CD4-positive, alpha-beta T cell treated with Interleukin-6 at 100 ng/mL for 8 hours (primary cell): ENCODE results near the gene F10.
A peak's percentile ranks its signal among the peaks of the same experiment; 100 is the strongest.

Experiments used
- DNase-seq: peaks from one replicate; pipeline ENCODE4 v3.0.0-alpha.2; 2020; ENCODE audit warnings: mixed read lengths, low spot score

Gene F10

DNA sequence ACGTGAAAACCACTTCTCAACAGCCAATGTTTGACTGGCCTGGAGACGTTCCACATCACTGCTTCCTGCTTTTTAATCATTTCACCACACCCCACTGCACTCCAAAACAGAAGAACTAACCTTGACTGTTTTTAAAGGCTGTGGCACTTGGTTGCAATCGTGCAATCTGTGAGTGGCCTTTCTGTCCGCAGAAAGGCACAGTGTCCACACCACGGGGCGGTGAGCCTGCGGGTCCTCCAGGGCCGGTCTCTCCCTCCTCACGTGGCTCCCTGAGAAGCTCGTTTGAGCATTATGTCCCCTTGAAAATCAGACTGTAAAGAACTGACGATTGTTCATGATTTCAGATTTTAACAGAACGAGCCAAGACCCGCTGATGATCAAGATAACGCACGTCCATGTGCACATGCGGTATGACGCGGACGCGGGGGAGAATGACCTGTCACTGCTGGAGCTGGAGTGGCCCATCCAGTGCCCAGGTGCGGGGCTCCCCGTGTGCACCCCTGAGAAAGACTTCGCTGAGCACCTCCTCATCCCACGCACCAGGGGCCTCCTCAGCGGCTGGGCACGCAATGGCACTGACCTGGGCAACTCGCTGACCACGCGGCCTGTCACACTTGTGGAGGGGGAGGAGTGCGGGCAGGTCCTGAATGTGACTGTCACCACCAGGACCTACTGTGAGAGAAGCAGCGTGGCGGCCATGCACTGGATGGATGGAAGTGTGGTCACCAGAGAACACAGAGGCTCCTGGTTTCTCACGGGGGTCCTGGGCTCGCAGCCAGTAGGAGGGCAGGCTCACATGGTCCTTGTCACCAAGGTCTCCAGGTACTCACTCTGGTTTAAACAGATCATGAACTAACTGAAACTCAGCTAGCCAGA is 48.9 kb downstream of the F10 start:
- no peak for DNase-seq

GRCh38 chr13:113172419-113172926 is 49.9 kb downstream of the F10 start:
- DNase-seq: no peak

DNA sequence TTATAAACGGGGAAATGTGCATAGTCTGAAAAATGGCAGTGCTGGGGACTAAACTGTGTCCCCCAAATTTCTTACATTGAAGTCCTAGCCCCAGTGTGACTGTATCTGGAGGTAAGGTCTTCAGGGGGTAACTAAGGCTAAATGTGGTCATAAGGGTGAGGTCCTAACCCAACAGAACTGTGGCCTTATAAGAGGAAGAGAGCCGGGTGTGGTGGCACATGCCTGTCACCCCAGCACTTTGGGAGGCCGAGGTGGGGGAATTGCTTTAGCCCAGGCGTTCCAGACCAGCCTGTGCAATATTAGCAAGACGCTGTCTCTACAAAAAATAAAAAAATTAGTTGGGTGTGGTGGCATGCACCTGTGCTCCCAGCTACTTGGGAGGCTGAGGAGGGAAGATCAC is 53.7 kb downstream of the F10 start:
- peak; percentile 69 for DNase-seq

GRCh38 chr13:113176822-113177221 is 54.2 kb downstream of the F10 start:
- DNase-seq: no peak

- no peak for DNase-seq
These were observed 55.7 kb downstream of the F10 start for GRCh38 chr13:113178070-113178895.

DNA sequence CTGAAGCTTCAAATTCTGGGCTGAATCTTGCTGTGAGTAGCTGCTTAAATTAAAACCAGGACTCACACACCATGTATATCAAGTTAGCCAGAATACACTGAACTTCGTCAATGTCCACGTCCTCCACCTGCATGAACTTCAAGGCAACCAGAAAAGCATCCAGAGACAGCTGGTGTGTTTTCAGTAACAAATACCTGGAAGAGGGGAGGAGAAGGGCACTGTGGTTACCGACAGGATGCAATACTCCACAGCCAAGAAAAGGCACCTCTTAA is 56.2 kb downstream of the F10 start:
- DNase-seq: no peak

GRCh38 chr13:113179374-113180230 is 57.0 kb downstream of the F10 start:
- DNase-seq: no peak

GRCh38 chr13:113182046-113182445 is 59.4 kb downstream of the F10 start:
- no peak for DNase-seq

GRCh38 chr13:113183450-113184129 is 61.0 kb downstream of the F10 start:
- no peak for DNase-seq

DNA sequence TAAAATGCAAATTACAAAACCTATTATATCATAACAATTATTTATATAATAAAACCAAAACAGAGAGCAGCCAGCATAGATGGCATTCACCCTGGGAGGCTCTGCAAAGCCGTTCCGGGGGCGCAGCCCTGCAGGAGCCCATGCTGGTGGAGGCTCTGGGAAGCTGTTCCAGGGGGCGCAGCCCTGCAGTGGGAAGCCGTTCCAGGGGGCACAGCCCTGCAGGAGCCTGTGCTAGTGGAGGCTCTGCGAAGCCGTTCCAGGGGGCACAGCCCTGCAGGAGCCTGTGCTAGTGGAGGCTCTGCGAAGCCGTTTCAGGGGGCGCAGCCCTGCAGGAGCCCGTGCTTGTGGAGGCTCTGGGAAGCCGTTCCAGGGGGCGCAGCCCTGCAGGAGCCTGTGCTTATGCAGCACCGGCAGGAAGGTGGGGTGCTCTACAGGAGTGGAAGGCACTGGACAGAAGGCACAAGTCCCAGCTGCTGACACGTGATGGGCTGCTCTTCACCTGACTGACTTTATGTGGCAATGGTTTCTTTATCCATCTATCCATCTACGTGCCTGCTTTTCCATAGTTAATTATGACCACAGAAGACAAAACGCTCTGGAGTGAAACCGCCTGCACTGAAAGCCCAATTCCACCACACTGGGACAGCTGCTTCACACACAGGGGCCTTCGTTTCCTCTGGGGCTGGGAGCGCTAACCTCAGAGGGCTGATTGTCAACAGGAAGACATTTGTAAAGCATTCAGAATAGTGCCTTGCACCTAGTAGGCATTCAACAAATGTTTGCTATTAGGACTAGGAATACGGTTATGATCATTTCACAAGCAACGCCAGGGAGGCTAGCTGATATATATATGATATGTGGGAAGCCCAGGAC is 62.2 kb downstream of the F10 start:
- DNase-seq: peak; percentile 49

DNA sequence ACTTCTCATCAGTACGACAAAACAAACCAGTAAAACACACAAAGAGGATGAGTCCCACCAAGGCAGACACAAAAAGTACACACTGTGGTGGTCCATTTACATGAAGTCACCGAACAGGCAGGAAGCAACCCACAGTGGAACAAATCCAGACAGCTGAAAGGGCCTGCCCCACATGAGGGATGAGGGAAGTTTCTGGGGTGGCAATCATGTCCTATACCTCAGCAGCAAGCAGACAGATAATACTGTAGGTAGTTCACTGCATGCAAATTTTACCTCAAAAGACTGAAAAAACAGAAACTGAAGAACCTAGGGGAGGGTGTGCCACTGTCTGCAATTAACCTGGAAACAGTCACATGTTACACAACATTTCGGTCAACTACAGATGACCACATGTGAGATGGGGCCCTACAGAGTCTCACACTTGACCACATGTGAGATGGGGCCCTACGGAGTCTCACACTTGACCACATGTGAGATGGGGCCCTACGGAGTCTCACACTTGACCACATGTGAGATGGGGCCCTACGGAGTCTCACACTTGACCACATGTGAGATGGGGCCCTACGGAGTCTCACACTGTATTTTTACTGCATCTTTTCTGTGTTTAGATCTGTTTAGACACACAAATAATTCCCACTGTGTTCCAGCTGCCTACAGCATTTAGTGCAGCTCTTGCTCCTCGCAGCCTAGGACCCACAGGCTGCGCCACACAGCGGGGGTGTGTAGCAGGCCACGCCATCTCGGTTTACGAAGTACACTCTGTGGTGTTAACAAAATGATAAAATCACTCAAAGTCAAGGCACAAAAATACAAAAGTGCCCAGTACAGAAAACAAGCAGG is 63.7 kb downstream of the F10 start:
- no peak for DNase-seq

- DNase-seq: peak; percentile 33
These were observed 64.7 kb downstream of the F10 start for GRCh38 chr13:113187263-113187669.

GRCh38 chr13:113187883-113188665 is 65.5 kb downstream of the F10 start:
- DNase-seq: no peak

- no peak for DNase-seq
These were observed 67.6 kb downstream of the F10 start for GRCh38 chr13:113190181-113190580.

GRCh38 chr13:113192279-113192678 is 69.7 kb downstream of the F10 start:
- DNase-seq: no peak

- no peak for DNase-seq
These were observed 70.3 kb downstream of the F10 start for GRCh38 chr13:113192902-113193301.

GRCh38 chr13:113195360-113195759 is 72.8 kb downstream of the F10 start:
- DNase-seq: no peak

GRCh38 chr13:113196970-113197737 is 74.6 kb downstream of the F10 start:
- no peak for DNase-seq
